ENCODE results near the gene CEP170.

Gene CEP170

DNA sequence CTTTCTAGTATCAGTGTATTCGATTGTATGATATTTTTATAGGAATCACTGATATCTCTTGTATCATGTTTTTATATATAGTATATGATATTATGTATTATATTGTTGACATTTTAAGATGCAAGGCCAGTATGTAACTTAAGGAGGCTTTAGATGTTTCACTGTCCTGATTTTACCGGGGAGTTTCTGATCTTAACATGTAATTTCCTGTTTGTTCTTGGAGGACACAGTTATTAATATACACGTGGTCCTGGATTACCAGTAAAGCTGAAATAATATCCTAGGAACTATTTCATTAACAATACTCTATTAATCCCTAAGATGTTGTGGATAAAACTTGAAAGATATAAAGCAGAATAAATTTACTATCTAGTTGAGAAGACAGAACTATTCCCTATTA is 20.2 kb upstream of the CEP170 start:
- no peak overlapping the region for H3K4me3 ChIP-seq (ENCODE audit: low read depth, low read length)
- TF ChIP-seq, protein P1, sequence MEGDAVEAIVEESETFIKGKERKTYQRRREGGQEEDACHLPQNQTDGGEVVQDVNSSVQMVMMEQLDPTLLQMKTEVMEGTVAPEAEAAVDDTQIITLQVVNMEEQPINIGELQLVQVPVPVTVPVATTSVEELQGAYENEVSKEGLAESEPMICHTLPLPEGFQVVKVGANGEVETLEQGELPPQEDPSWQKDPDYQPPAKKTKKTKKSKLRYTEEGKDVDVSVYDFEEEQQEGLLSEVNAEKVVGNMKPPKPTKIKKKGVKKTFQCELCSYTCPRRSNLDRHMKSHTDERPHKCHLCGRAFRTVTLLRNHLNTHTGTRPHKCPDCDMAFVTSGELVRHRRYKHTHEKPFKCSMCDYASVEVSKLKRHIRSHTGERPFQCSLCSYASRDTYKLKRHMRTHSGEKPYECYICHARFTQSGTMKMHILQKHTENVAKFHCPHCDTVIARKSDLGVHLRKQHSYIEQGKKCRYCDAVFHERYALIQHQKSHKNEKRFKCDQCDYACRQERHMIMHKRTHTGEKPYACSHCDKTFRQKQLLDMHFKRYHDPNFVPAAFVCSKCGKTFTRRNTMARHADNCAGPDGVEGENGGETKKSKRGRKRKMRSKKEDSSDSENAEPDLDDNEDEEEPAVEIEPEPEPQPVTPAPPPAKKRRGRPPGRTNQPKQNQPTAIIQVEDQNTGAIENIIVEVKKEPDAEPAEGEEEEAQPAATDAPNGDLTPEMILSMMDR (IDR thresholded peaks at IDR 0.05; ENCODE audit: borderline replicate concordance, insufficient read depth, low read depth, low read length) = no peak

DNA sequence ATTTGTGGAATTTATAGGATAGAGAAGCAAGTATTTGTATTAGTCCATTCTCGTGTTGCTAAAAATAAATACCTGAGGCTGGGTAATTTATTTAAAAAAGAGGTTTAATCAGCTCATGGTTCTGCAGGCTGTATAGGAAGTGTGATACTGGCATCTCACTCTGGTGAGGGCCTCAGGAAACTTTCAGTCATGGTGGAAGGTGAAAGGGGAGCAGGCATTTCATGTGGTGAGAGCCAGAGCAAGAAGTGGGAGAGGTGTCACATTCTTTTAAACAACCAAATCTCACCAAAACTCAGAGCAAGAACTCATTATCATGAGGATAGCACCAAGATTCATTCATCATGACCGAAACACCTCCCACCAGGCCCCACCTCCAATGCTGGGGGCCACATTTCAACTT is 18.9 kb upstream of the CEP170 start:
- H3K4me3 ChIP-seq (ENCODE audit: low read depth, low read length) = no peak overlapping the region
- TF ChIP-seq, protein P1 (IDR thresholded peaks at IDR 0.05; ENCODE audit: borderline replicate concordance, insufficient read depth, low read depth, low read length) = no peak

- TF ChIP-seq, protein P1 (IDR thresholded peaks at IDR 0.05; ENCODE audit: borderline replicate concordance, insufficient read depth, low read depth, low read length) = no peak
- H3K4me3 ChIP-seq (ENCODE audit: low read depth, low read length) = no peak overlapping the region
Observed at GRCh38 chr1:243273506-243273905, 18.4 kb upstream of the CEP170 start.

DNA sequence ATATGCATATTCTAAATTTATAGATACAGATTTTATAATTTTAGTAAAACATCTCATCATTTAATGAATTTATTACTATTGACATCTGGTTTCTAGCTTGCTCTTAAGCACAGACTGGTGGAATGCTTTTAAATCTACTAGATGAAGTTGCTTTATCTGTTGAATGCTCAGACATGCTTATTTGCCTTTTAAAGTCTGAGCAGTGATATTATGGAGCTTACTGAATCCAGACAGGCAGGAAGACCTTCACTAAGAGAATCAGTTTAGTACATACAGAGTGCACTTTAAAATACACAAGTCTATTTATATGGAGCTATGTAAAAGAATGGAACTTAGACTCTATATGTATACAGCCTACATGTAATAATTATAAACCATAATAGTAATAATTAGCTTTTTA is 17.3 kb upstream of the CEP170 start:
- no peak overlapping the region for H3K4me3 ChIP-seq (ENCODE audit: low read depth, low read length)
- TF ChIP-seq, protein P1 (IDR thresholded peaks at IDR 0.05; ENCODE audit: borderline replicate concordance, insufficient read depth, low read depth, low read length) = no peak

- TF ChIP-seq, protein P1 (IDR thresholded peaks at IDR 0.05; ENCODE audit: borderline replicate concordance, insufficient read depth, low read depth, low read length) = no peak
- H3K4me3 ChIP-seq (ENCODE audit: low read depth, low read length) = no peak overlapping the region
Observed at GRCh38 chr1:243271996-243272395, 16.9 kb upstream of the CEP170 start.

GRCh38 chr1:243270097-243270864 is 15.2 kb upstream of the CEP170 start:
- no peak overlapping the region for H3K4me3 ChIP-seq (ENCODE audit: low read depth, low read length)
- TF ChIP-seq, protein P1 (IDR thresholded peaks at IDR 0.05; ENCODE audit: borderline replicate concordance, insufficient read depth, low read depth, low read length) = no peak

DNA sequence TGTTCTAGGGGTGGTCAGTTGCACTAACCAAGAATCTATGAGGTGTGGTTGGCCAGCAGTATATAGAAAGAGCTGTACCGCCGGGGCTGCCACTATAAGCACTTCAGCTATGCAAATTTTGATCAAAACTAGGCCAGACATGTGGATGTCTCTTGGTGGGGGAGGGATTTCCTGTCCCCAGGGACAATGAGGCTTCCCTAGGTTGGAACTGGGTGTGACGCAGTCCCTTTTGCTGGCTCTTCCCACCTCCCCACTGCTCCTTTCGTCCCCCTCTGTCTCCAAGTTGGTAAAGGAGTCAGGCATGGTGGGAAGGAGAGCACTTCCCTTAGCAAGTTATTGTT is 14.3 kb upstream of the CEP170 start:
- no peak overlapping the region for H3K4me3 ChIP-seq (ENCODE audit: low read depth, low read length)
- TF ChIP-seq, protein P1 (IDR thresholded peaks at IDR 0.05; ENCODE audit: borderline replicate concordance, insufficient read depth, low read depth, low read length) = no peak

Measured in GM12875 (cell line).